Natural killer cell treated with Interleukin-12 subunit alpha and Interleukin-12 subunit beta and Interleukin-15 and Interleukin-18, amount 100 ng/mL, for 72 hours (primary cell): ENCODE data around the gene GRIP2. TPM values are rescaled to one million over a fixed set of nuclear protein-coding genes. Genes with fewer than 3 reads are reported as not detected.

ENCODE experiments used
- ATAC-seq, 2 donors: fragments of 150-1000 bp; cut with Tn5 transposase in 1 of 2; sonication (Bioruptor Pico), chemical (Tn5 transposase) in 1 of 2; 2 replicates each; pipeline ENCODE4 v1.10.0; 2021
- DNase-seq: peaks from one replicate; pipeline ENCODE4 v3.0.0; 2022; ENCODE audit warnings: low spot score
- H3K27ac Mint-ChIP-seq, 2 donors: 1 replicate in 1 of 2; 2 replicates in 1 of 2; pipeline ENCODE4 v1.8.0; 2022; ENCODE audit warnings: mixed read lengths in 2 of 2, mild to moderate bottlenecking in 1 of 2, moderate library complexity in 1 of 2
- H3K27me3 Mint-ChIP-seq, 2 donors: 1 replicate in 1 of 2; 2 replicates in 1 of 2; pipeline ENCODE4 v1.8.0; 2022; ENCODE audit warnings: mixed read lengths in 2 of 2
- H3K36me3 Mint-ChIP-seq: one replicate; pipeline ENCODE4 v1.8.0; 2022; ENCODE audit warnings: mixed read lengths
- H3K4me1 Mint-ChIP-seq, 2 donors: 1 replicate in 1 of 2; 2 replicates in 1 of 2; pipeline ENCODE4 v1.8.0; 2022; ENCODE audit warnings: low read depth in 2 of 2, mixed read lengths in 2 of 2, mild to moderate bottlenecking in 1 of 2
- H3K4me3 Mint-ChIP-seq: one replicate; pipeline ENCODE4 v1.8.0; 2022; ENCODE audit warnings: mixed read lengths
- H3K9me3 Mint-ChIP-seq: 2 replicates; pipeline ENCODE4 v1.8.0; 2022; ENCODE audit warnings: mixed read lengths
- total RNA-seq, 2 donors: library from RNA; stranded (reverse); gene quantifications; one replicate each; pipeline ENCODE4 v1.2.3, GENCODE V29; 2022

The GRIP2 gene
- total RNA-seq, 2 donors from 2014 or later, result not detected

- H3K27ac Mint-ChIP-seq, result peak overlapping the region in 1 of 2 donors; percentile 29
- no peaks in the 10 kb centered on the region for H3K27me3 Mint-ChIP-seq
- ATAC-seq (peak in 1 of 2 donors; percentile 62), DNase-seq (no peak)
- peaks cover 15% of the 10 kb centered on the region in 2 donors for H3K4me1 Mint-ChIP-seq
- H3K4me3 Mint-ChIP-seq, result no peak overlapping the region
- H3K36me3 Mint-ChIP-seq, result peaks cover 11% of the 10 kb centered on the region
- no peaks in the 10 kb centered on the region for H3K9me3 Mint-ChIP-seq
Measured at GRCh38 chr3:14458434-14459275, 81.5 kb downstream of the GRIP2 start.

GRCh38 chr3:14457999-14458398 is 82.1 kb downstream of the GRIP2 start:
- H3K4me3 Mint-ChIP-seq, result no peak overlapping the region
- no peak for ATAC-seq
- no peaks in the 10 kb centered on the region for H3K27me3 Mint-ChIP-seq
- peak overlapping the region in 1 of 2 donors; percentile 29 for H3K27ac Mint-ChIP-seq
- no peaks in the 10 kb centered on the region for H3K9me3 Mint-ChIP-seq
- DNase-seq, result no peak
- H3K36me3 Mint-ChIP-seq, result peaks cover 11% of the 10 kb centered on the region
- peaks cover 15% of the 10 kb centered on the region in 2 donors for H3K4me1 Mint-ChIP-seq

- Mint-ChIP-seq H3K4me3 (no peak overlapping the region), H3K9me3 (no peaks in the 10 kb centered on the region), H3K27me3 (no peaks in the 10 kb centered on the region), H3K27ac (no peak overlapping the region), H3K36me3 (peaks cover 11% of the 10 kb centered on the region), H3K4me1 (peaks cover 15% of the 10 kb centered on the region in 2 donors)
- no peak for ATAC-seq
- DNase-seq, result no peak
Measured at GRCh38 chr3:14457481-14457880, 82.7 kb downstream of the GRIP2 start.

GRCh38 chr3:14456794-14457193 is 83.3 kb downstream of the GRIP2 start:
- ATAC-seq (no peak), DNase-seq (no peak)
- Mint-ChIP-seq H3K9me3 (no peaks in the 10 kb centered on the region), H3K36me3 (peaks cover 11% of the 10 kb centered on the region), H3K4me3 (no peak overlapping the region), H3K27ac (no peak overlapping the region), H3K27me3 (no peaks in the 10 kb centered on the region), H3K4me1 (peaks cover 15% of the 10 kb centered on the region in 2 donors)

- peak overlapping the region in 1 of 2 donors; percentile 45 for H3K27ac Mint-ChIP-seq
- no peak for ATAC-seq
Measured at GRCh38 chr3:14455571-14456317, 84.4 kb downstream of the GRIP2 start.

DNA sequence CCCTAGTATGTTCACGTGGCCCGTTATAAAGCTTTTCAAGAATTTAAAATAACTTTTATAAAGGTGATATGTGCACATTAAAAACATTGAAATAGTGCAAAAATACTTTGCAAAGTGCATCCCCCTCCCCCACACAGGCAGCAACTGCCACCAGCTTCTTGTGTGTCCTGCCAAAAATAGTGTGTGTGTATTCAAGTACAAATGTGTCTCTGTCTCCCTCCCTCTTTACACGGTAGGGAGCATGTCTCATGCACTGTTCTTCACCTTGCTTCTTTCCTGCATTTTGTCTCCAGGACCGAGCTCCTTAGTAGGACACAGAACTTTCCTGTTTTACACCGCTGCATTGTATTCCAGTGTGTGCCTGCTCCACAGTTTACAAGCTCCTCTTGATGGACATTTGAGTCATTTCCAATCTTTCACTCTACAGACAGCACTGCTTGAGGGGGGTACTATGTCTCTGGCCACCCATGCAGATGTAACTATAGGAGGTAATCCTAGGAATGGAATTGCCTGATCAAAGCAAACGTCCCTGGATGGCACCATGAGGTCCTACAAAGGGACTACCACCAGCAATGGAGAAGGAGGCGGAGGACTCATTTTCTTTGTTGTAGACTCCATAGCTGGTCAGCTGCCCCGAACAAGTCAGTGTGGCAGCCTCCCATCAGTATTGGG is 85.4 kb downstream of the GRIP2 start:
- peaks cover 3 to 6% of the 10 kb centered on the region in 2 donors for H3K4me1 Mint-ChIP-seq
- H3K27ac Mint-ChIP-seq, result peak overlapping the region in 1 of 2 donors; percentile 45
- H3K9me3 Mint-ChIP-seq, result no peaks in the 10 kb centered on the region
- no peak for DNase-seq
- H3K27me3 Mint-ChIP-seq, result no peaks in the 10 kb centered on the region
- H3K36me3 Mint-ChIP-seq, result peaks cover 5% of the 10 kb centered on the region
- H3K4me3 Mint-ChIP-seq, result no peak overlapping the region
- ATAC-seq, result no peak

More at GRCh38 chr3:14455571-14456317, 84.4 kb downstream of the GRIP2 start:
- Mint-ChIP-seq H3K9me3 (no peaks in the 10 kb centered on the region), H3K27me3 (no peaks in the 10 kb centered on the region), H3K4me1 (peaks cover 12 to 15% of the 10 kb centered on the region in 2 donors), H3K4me3 (no peak overlapping the region), H3K36me3 (peaks cover 11% of the 10 kb centered on the region)
- DNase-seq, result no peak

- peaks cover 5% of the 10 kb centered on the region for H3K36me3 Mint-ChIP-seq
Measured at GRCh38 chr3:14453876-14454638, 86.1 kb downstream of the GRIP2 start.

DNA sequence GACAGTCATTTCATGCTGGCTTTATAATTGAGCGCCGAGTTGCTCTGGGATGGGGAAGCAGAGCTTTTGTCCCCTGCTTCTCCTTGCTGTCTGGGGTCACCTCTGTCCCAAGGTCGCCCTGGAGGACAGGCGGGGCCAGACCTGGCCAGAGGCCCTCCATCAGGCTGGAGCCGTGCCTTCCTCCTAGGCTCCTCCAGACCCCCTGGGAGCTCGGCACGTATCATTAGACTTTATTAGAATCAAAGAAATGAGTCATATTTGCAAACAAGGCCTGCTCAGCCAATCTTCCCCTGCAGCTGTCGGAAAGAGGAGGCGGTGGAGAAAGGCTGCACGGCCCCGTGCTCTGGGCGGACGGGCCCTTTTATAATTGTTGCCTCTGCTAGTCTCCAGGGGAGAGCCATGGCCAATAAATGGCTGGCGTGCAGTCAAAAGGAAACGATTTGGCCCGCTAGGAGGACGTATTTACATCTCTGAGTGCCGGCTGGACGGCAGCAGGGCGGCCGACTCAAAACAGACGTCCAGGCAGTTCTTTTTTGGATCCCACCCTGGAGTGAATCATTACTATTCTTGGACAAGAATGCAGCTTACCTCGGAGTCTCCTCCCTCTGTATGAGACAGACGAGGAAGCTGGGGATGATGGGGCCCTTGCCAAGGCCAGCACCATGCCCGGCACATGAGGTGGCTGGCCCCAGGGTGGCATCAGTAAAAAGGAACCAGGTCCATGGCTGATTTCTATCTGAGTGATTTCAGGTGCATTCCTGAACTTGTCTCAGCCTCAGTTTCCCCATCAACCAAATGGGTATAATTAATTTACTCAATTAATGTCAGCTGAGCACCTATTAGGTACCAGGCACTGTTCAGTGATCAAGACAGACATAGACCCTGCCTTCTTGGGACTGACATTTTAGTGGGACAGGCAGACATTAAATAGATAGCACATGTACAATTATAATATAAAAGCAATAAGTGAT is 87.1 kb downstream of the GRIP2 start:
- H3K27me3 Mint-ChIP-seq, result no peaks in the 10 kb centered on the region
- H3K4me3 Mint-ChIP-seq, result no peak overlapping the region
- H3K9me3 Mint-ChIP-seq, result no peaks in the 10 kb centered on the region
- H3K36me3 Mint-ChIP-seq, result peaks cover 10% of the 10 kb centered on the region
- DNase-seq (no peak), ATAC-seq (no peak)
- H3K4me1 Mint-ChIP-seq, result no peaks in the 10 kb centered on the region
- peak overlapping the region in 1 of 2 donors; percentile 59 for H3K27ac Mint-ChIP-seq

More at GRCh38 chr3:14453876-14454638, 86.1 kb downstream of the GRIP2 start:
- Mint-ChIP-seq H3K4me1 (peaks cover 2 to 4% of the 10 kb centered on the region in 2 donors), H3K27me3 (no peaks in the 10 kb centered on the region), H3K9me3 (no peaks in the 10 kb centered on the region), H3K4me3 (no peak overlapping the region), H3K27ac (peak overlapping the region in 1 of 2 donors; percentile 59)
- DNase-seq, result no peak
- no peak for ATAC-seq

GRCh38 chr3:14451844-14452739 is 88.0 kb downstream of the GRIP2 start:
- Mint-ChIP-seq H3K4me3 (no peak overlapping the region), H3K27ac (no peak overlapping the region), H3K36me3 (peaks cover 14% of the 10 kb centered on the region), H3K9me3 (no peaks in the 10 kb centered on the region), H3K4me1 (no peaks in the 10 kb centered on the region), H3K27me3 (no peaks in the 10 kb centered on the region)
- DNase-seq (no peak), ATAC-seq (no peak)

GRCh38 chr3:14450922-14451606 is 89.1 kb downstream of the GRIP2 start:
- Mint-ChIP-seq H3K27ac (no peak overlapping the region), H3K4me1 (no peaks in the 10 kb centered on the region), H3K27me3 (no peaks in the 10 kb centered on the region), H3K36me3 (peaks cover 23% of the 10 kb centered on the region), H3K4me3 (no peak overlapping the region), H3K9me3 (peaks cover 3% of the 10 kb centered on the region)
- DNase-seq, result no peak
- ATAC-seq, result no peak

- Mint-ChIP-seq H3K4me1 (no peaks in the 10 kb centered on the region), H3K9me3 (peaks cover 3% of the 10 kb centered on the region), H3K4me3 (no peak overlapping the region), H3K27me3 (no peaks in the 10 kb centered on the region), H3K27ac (no peak overlapping the region), H3K36me3 (peaks cover 26% of the 10 kb centered on the region)
- DNase-seq (no peak), ATAC-seq (no peak)
Measured at GRCh38 chr3:14450506-14450905, 89.6 kb downstream of the GRIP2 start.
